Spleen (tissue), 7 donors: ENCODE results near the gene NKAIN4.

Experiments
- POLR2A ChIP-seq, 3 donors: fragments of 450-650 bp; IDR thresholded peaks; one replicate each; pipeline ENCODE4 v1.5.1; 2017; ENCODE audit warnings: antibody characterized with exemption in 3 of 3, mild to moderate bottlenecking in 1 of 3
- TF ChIP-seq, protein P1 (sequence below), 11 experiments: fragments of 200-600 bp in 7 of 11; fragments of 450-650 bp in 4 of 11; sonication (generic) in 4 of 11; IDR thresholded peaks in 8 of 11; conservative IDR thresholded peaks in 3 of 11; 1 replicate in 7 of 11; 2 replicates in 4 of 11; pipeline versions ENCODE4 v1.4.0 to v1.8.0; 2016 to 2021; ENCODE audit warnings: antibody characterized with exemption in 11 of 11, inconsistent platforms in 4 of 11, mild to moderate bottlenecking in 1 of 11
- donor health status: DM: no; HTN: no; CAD: no; lungs with moderate emphysema.
- donor health status: DM: no; HTN: no; CAD: no.
- donor health status: DM: no; HTN: no; CAD: no.

DNA sequence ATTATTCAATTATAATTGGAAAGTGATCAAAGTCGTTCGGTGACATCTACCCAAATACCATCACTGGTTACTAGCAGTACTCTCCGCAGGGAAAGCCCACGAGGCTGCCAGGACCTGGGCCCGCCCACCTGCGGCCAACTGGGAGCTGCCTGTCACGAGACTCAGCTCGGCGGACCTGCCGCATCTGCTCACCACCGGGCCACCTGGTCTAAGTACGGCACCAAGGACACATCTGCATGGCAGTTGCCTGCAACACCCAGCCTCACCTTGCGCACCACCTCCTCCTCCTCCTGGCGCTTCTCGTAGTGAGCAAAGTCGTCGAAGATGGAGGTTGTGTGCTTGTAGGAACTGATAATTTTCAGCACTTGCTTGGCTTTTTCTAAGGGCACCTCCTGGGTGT is 52.2 kb downstream of the NKAIN4 start:
- TF ChIP-seq, protein P1, sequence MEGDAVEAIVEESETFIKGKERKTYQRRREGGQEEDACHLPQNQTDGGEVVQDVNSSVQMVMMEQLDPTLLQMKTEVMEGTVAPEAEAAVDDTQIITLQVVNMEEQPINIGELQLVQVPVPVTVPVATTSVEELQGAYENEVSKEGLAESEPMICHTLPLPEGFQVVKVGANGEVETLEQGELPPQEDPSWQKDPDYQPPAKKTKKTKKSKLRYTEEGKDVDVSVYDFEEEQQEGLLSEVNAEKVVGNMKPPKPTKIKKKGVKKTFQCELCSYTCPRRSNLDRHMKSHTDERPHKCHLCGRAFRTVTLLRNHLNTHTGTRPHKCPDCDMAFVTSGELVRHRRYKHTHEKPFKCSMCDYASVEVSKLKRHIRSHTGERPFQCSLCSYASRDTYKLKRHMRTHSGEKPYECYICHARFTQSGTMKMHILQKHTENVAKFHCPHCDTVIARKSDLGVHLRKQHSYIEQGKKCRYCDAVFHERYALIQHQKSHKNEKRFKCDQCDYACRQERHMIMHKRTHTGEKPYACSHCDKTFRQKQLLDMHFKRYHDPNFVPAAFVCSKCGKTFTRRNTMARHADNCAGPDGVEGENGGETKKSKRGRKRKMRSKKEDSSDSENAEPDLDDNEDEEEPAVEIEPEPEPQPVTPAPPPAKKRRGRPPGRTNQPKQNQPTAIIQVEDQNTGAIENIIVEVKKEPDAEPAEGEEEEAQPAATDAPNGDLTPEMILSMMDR (IDR thresholded peaks at IDR 0.05 in 8 of 11, conservative IDR thresholded peaks at IDR 0.05 in 3 of 11) = no peak
- no peak for TF ChIP-seq POLR2A (IDR thresholded peaks at IDR 0.05)
